NCI-H460 (cell line): Measurements from ENCODE around the gene REPS1. TPM values are rescaled to one million over a fixed set of nuclear protein-coding genes. Genes with fewer than 3 reads are reported as not detected.
"Not testable (repeated sequence)": the region's sequence is repeated elsewhere in the genome, so short reads cannot be mapped to it uniquely, and the experiment has no call there.

Source experiments
- DNase-seq: peaks from one replicate; pipeline ENCODE4 v3.0.0-alpha.2; 2016; ENCODE audit warnings: low read depth; ENCODE audit errors: extremely low read depth
- total RNA-seq: library from RNA; depleted of rRNA; stranded (reverse); fragments of >200 nt; shearing (Covaris generic); gene quantifications from 2 replicates; pipeline ENCODE4 v1.2.3, GENCODE V29; 2014

Gene REPS1
- total RNA-seq, 1 experiment from 2014 or later: 61.2 TPM

GRCh38 chr6:138944412-138944811 lies 43.6 kb downstream of the REPS1 start:
- peak; percentile 28 for DNase-seq

DNA sequence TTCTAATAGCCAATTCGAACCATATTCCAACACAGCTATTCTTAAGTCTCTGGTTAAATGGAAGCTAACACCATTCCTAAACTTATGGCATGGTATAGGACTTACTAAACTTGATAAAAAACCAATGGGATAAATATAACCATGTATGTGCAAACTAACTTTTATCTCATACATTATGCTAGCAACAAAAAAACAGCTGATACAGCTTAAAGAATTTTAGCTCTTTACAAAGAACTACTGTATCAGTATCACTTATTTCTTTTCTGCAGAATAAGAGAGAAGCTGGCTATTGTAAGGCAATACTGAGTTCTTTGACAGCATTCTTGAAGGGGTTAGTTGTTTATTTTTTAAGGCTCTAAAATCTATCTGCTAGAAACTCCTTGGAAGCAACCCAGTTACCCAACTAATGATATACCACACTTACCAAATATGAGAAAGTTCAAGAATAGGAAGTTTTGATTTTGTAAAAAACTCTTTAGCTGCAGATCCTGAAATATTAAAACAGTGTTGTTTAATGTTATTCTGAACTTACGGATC lies 44.9 kb downstream of the REPS1 start:
- DNase-seq: no peak

DNA sequence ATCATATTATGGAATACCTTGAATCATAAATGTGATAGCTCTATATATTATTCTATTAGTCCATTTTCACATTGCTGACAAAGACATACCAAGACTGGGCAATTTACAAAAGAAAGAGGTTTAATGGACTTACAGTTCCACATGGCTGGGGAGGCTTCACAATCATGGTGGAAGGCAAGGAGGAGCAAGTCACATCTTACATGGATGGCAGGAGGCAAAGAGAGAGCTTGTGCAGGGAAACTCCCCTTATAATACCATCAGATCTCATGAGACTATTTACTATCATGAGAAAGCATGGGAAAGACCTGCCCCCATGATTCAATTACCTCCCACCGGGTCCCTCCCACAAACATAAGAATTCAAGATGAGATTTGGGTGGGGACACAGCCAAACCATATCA lies 51.2 kb downstream of the REPS1 start:
- DNase-seq: not testable (repeated sequence)

DNA sequence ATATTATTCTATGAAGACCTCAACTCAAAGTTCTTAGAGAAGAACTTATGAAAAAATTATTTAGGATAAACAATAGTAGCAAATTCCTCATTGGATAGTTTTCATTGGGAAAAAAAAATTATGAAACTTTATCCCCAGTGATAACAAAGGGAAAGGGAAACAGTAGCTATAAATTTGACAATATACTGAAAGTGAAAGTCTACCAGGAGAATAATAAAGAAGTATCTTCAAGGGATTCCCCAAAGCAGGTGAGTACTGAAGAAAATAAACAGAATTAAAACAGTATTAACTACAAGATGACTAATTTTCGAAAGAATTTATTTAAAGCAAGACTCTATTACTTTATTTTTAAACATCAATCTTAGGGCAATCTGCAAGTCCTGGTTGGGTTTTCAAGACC lies 56.4 kb downstream of the REPS1 start:
- no peak for DNase-seq

DNA sequence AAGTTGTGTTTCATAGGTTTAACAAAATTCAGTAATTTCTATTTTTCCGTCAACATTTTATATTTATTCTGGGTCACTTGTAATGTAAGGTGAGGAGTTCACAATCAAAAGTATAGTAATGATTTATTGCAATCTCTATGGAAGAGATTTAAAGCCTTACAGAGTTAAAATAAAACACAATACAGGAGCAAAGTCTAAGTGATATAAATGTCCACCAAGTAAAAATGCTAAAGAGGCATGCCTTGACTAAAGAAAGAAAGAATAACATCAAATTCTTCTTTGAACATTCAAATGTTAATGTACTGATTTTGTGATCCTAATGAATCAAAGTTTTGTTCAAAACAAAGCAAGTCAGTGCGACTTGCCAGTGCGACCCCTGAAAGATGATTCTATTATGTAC lies 61.5 kb downstream of the REPS1 start:
- DNase-seq: no peak

DNA sequence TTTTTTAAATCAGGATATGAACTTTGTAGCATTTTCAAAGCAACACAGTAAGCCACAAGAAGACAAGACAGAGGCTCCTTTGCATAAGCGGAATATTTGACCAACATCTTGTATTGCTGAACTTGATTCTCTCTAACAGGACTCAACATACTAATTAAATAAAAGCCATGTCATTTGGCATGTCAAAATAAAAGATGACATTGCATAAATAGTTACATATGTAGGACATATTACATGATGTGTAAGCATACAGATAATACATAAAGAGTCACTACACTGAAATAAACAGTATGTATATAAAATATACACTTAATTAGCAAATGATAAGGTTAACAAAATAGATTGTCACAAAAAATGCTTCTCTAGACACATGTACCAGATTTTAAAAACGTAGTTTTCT lies 62.2 kb downstream of the REPS1 start:
- DNase-seq: no peak

GRCh38 chr6:138923561-138923960 lies 64.5 kb downstream of the REPS1 start:
- DNase-seq: no peak

- no peak for DNase-seq
Measured at GRCh38 chr6:138920906-138921305, 67.1 kb downstream of the REPS1 start.

DNA sequence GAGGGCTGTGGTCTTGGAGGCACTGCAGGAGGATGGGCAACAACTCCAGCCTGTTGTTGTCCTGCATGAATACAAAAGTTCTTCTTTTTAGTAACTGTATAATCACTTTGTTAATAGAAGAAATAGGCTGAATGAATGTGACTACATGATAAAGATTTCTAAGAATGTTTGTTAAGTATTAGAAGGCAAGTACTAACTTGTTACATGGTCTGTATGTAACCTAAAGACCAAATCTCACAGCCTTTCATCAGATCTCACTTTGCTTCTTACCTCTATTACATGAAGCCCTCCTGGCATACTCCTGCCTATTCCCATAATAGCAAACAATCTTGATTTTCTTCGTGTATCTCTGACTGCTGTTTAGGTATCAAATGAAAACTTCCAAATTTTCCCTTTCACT lies 73.4 kb downstream of the REPS1 start:
- no peak for DNase-seq

- no peak for DNase-seq
Measured at GRCh38 chr6:138912308-138912707, 75.7 kb downstream of the REPS1 start.

DNA sequence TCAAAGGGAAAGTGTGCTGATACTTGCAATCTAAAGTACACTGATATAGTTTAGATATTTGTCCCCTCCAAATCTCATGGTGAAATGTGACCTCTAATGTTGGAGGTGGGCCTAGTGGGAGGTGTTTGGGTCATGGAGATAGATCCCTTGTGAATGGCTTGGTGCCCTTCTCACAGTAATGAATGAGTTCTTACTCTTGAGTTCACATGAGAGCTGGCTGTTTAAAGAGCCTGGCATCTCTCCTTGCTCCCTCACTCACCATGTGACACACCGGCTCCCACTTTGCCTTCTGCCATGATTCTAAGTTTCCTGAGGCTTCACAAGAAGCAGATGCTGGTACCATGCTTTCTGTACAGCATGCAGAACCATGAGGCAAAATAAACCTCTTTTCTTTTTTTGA lies 78.1 kb downstream of the REPS1 start:
- no peak for DNase-seq

DNA sequence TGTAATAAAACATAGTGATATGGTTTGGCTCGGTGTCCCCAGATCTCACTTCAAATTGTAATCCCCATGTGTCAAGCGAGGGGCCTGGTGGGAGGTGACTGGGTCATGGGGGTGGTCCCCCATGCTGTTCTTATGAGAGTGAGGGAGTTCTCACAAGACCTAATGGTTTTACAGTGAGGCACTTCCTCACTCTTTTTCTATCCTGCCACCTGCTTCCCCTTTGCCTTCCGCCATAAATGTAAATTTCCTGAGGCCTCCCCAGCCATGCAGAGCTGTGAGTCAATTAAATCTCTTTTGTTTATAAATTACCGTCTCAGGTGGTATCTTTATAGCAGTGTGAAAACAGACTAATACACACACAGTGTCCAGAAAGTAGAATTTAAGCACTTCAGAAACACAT lies 78.5 kb downstream of the REPS1 start:
- DNase-seq: no peak

- no peak for DNase-seq
Measured at GRCh38 chr6:138907167-138907566, 80.9 kb downstream of the REPS1 start.

DNA sequence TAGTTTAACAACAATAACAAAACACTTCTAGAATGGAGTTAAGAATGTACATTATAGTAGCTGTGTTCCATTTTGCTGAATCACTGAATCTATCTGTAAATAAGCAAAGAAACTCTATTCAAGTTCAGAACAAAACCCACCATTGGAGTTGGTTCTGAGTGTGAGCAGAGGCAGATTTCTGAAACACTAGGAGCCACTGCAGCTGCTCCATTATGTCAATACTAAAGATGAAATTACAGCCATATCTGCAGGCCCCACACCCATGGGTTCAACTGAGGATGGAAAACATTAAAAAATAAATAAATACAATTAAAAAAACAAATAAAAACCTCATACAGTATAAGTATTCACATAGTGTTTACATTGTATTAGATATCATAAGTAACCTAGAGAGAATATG lies 91.0 kb downstream of the REPS1 start:
- DNase-seq: no peak

- DNase-seq: no peak
Measured at GRCh38 chr6:138896104-138896756, 91.8 kb downstream of the REPS1 start.

DNA sequence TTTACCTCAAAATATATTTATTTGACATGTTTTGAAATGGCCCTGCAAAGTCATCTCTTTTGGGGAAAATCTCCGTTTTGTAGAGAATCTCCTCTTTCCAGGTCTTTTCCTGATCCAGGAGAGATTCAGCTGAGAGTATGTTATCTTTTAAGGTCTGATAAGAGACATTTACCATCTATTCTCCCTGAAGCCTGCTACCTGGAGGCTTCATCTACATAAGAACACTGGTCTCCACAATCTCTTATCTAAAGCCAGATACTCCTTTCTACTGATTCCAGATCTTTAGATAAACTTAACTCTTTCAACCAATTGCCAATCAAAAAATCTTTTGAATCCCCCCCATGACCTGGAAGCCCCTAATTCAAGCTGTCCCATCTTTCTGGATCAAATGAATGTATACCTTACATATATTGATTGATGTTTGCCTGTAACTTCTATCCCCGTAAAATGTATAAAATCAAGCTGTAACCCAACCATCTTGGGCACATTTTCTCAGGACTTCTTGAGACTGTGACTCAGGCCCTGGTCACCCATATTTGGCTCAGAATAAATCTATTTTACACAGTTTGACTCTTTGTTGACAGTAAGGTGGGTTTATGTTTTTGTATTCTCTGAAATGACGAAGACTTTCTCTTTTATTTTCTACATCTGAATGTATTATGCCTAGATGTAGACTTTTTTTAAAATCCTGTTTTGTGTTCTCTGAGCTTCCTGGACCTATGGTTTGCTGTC lies 96.6 kb downstream of the REPS1 start:
- no peak for DNase-seq

GRCh38 chr6:138885156-138885819 lies 102.8 kb downstream of the REPS1 start:
- DNase-seq: no peak

GRCh38 chr6:138882369-138883017 lies 105.6 kb downstream of the REPS1 start:
- no peak for DNase-seq

DNA sequence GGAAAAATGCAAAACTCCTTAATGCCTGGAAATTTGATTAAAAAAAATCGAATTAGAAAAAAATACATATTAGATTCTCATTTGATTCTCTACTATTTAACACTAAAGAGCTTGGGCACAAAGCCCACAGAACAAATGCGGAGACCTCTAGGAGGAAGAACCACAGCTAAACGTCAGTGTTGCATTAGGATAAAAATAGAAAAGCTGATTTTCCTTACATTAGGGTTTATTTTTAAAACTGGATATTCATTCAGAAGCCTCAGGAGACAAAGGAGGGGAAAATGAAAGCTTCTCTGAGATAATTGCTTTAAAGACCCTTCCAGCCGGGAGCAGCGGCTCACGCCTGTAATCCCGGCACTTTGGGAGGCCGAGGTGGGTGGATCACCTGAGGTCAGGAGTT lies 114.9 kb downstream of the REPS1 start:
- DNase-seq: no peak

DNA sequence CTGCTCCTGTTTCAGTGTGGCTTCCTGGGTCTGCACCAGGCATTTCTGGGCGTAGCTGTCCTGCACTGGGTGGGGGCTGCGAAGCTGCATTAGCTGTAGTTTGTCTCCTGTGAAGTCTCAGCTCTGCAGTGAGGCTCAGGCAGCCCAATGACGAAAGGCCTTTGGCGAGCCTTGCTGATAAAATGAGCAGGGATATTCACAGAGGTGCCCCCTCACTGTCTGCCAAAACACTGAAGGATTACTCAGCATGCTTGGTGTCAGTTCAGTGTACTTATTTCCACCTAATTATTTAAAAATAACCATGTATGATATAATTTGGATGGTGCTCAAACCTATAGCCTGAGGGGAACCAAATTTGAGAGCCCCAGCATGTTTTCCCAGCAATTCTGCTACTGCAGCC lies 118.7 kb downstream of the REPS1 start:
- no peak for DNase-seq

- DNase-seq: no peak
Measured at GRCh38 chr6:138868181-138868580, 119.9 kb downstream of the REPS1 start.
